Mucosa of descending colon (tissue), 3 donors: ENCODE results near the gene RNF166. TPM values are rescaled to one million over a fixed set of nuclear protein-coding genes. Genes with fewer than 3 reads are reported as not detected.

ENCODE experiments used
- ATAC-seq: fragments of 200-7000 bp; cut with Tn5 transposase; one replicate; pipeline ENCODE4 v1.9.1; 2020; ENCODE audit warnings: mild to moderate bottlenecking, moderate library complexity
- DNase-seq, 3 donors: peaks; one replicate each; pipeline ENCODE4 v3.0.0-alpha.2; 2020
- H3K36me3 ChIP-seq: fragments of 200-600 bp; one replicate; pipeline ENCODE4 v1.8.0; 2021; ENCODE audit warnings: low read depth, mild to moderate bottlenecking
- H3K4me1 ChIP-seq: fragments of 200-600 bp; one replicate; pipeline ENCODE4 v1.8.0; 2021; ENCODE audit warnings: low read depth, mild to moderate bottlenecking
- H3K4me3 ChIP-seq: fragments of 200-600 bp; one replicate; pipeline ENCODE4 v1.8.0; 2021; ENCODE audit warnings: mild to moderate bottlenecking
- H3K9me3 ChIP-seq: fragments of 200-600 bp; one replicate; pipeline ENCODE4 v1.8.0; 2021; ENCODE audit warnings: mild to moderate bottlenecking
- CTCF ChIP-seq: fragments of 200-600 bp; IDR thresholded peaks from one replicate; pipeline ENCODE4 v1.8.0; 2022; ENCODE audit warnings: antibody characterized with exemption, mild to moderate bottlenecking
- intact Hi-C, 2 donors: fragments of 100-400 bp; cut with DNase I in 1 of 2; cut with micrococcal nuclease in 1 of 2; formaldehyde crosslinking; loops; one replicate each; pipeline versions ENCODE4 v1.11.0 to v1.11.1; 2022; cut with DNase I, micrococcal nuclease
- total RNA-seq, 3 donors: library from RNA; stranded (reverse); fragmentation: NEBNext Ultra II Directional in 2 of 3; extraction: Animal tissue kit (Norgen Biotek cat#: 25700) in 2 of 3; gene quantifications; one replicate each; pipeline versions ENCODE4 v1.2.1 to v1.2.4, GENCODE V29; 2021 to 2023
- donor health status: DM: no; HTN: no; CAD: no; lungs with moderate emphysema.
- donor health status: DM: no; HTN: no; CAD: no.
- donor health status: DM: no; HTN: yes; CAD: no.

Gene RNF166
- total RNA-seq, 3 donors from 2014 or later, result 9.5 to 22.8 (median 15.1) TPM

GRCh38 chr16:88718178-88718577 is 12.0 kb upstream of the RNF166 start:
- no peaks in the 10 kb centered on the region for H3K9me3 ChIP-seq
- ATAC-seq (no peak), DNase-seq (no peak)
- H3K36me3 ChIP-seq, result no peaks in the 10 kb centered on the region
- intact Hi-C loops, result no loop called here
- no peak for TF ChIP-seq CTCF
- no peaks in the 10 kb centered on the region for H3K4me1 ChIP-seq
- H3K4me3 ChIP-seq, result no peak overlapping the region

- Histone ChIP-seq H3K36me3 (no peaks in the 10 kb centered on the region), H3K4me1 (no peaks in the 10 kb centered on the region), H3K4me3 (no peak overlapping the region), H3K9me3 (no peaks in the 10 kb centered on the region)
- DNase-seq (no peak), ATAC-seq (no peak)
- intact Hi-C loops, result no loop called here
- no peak for TF ChIP-seq CTCF
Observed at GRCh38 chr16:88716601-88717001, 10.4 kb upstream of the RNF166 start.

GRCh38 chr16:88716201-88716600 is 10.0 kb upstream of the RNF166 start:
- H3K4me1 ChIP-seq, result no peaks in the 10 kb centered on the region
- H3K4me3 ChIP-seq, result no peak overlapping the region
- no peak for TF ChIP-seq CTCF
- no peaks in the 10 kb centered on the region for H3K9me3 ChIP-seq
- H3K36me3 ChIP-seq, result no peaks in the 10 kb centered on the region
- ATAC-seq (no peak), DNase-seq (no peak)
- intact Hi-C loops, result no loop called here

GRCh38 chr16:88715312-88716190 is 9.3 kb upstream of the RNF166 start:
- H3K36me3 ChIP-seq, result no peaks in the 10 kb centered on the region

GRCh38 chr16:88714420-88715302 is 8.5 kb upstream of the RNF166 start:
- ATAC-seq, result no peak
- no peak for TF ChIP-seq CTCF
- Histone ChIP-seq H3K4me3 (no peak overlapping the region), H3K36me3 (no peaks in the 10 kb centered on the region), H3K4me1 (no peaks in the 10 kb centered on the region), H3K9me3 (no peaks in the 10 kb centered on the region)
- intact Hi-C loops, result no loop called here
- no peak for DNase-seq

More at GRCh38 chr16:88715312-88716190, 9.3 kb upstream of the RNF166 start:
- Histone ChIP-seq H3K4me1 (no peaks in the 10 kb centered on the region), H3K9me3 (no peaks in the 10 kb centered on the region), H3K4me3 (no peak overlapping the region)
- no peak for TF ChIP-seq CTCF
- intact Hi-C loops, result no loop called here
- no peak for DNase-seq
- ATAC-seq, result no peak
